ENCODE data around the gene TENT4B.

DNA sequence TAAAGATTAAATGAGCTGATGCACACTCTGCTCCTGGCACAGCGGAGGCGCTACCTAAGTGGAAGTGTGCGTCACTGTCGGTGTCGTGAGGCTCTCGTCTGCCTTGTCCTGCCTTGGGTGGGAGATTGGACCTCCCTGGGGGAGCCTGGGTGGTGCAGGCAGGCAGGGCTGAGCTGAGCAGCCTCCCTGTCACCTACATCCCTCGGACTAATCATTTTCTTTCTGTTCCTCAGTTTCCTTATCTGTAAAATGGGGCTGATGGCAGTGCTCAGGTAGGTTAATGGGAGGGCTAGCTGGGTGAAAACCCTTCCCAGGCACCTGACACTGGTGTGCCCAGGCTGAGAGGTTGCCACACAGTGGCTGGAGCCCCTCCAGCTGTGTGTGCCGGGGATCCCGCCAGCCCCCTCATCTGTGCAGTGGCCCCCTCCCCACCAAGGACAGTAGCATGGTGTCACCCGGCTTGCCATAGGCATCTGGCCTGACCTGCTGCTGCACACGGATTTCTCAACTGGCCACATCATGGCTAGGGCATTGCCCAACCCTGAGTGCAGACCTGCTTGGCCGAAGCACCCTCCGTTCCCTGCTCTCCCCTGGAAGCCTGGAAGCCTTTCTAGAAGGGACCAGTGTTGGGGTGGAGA, 117.5 kb downstream of the TENT4B start:
- TF ChIP-seq, protein P1, sequence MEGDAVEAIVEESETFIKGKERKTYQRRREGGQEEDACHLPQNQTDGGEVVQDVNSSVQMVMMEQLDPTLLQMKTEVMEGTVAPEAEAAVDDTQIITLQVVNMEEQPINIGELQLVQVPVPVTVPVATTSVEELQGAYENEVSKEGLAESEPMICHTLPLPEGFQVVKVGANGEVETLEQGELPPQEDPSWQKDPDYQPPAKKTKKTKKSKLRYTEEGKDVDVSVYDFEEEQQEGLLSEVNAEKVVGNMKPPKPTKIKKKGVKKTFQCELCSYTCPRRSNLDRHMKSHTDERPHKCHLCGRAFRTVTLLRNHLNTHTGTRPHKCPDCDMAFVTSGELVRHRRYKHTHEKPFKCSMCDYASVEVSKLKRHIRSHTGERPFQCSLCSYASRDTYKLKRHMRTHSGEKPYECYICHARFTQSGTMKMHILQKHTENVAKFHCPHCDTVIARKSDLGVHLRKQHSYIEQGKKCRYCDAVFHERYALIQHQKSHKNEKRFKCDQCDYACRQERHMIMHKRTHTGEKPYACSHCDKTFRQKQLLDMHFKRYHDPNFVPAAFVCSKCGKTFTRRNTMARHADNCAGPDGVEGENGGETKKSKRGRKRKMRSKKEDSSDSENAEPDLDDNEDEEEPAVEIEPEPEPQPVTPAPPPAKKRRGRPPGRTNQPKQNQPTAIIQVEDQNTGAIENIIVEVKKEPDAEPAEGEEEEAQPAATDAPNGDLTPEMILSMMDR (conservative IDR thresholded peaks at IDR 0.05) = no peak
- TF ChIP-seq ZFX (IDR thresholded peaks at IDR 0.05) = no peak

Data from C4-2B (cell line).